Measurements from ENCODE around the gene THBD.
A peak's percentile ranks its signal among the peaks of the same experiment; 100 is the strongest.

Gene THBD

DNA sequence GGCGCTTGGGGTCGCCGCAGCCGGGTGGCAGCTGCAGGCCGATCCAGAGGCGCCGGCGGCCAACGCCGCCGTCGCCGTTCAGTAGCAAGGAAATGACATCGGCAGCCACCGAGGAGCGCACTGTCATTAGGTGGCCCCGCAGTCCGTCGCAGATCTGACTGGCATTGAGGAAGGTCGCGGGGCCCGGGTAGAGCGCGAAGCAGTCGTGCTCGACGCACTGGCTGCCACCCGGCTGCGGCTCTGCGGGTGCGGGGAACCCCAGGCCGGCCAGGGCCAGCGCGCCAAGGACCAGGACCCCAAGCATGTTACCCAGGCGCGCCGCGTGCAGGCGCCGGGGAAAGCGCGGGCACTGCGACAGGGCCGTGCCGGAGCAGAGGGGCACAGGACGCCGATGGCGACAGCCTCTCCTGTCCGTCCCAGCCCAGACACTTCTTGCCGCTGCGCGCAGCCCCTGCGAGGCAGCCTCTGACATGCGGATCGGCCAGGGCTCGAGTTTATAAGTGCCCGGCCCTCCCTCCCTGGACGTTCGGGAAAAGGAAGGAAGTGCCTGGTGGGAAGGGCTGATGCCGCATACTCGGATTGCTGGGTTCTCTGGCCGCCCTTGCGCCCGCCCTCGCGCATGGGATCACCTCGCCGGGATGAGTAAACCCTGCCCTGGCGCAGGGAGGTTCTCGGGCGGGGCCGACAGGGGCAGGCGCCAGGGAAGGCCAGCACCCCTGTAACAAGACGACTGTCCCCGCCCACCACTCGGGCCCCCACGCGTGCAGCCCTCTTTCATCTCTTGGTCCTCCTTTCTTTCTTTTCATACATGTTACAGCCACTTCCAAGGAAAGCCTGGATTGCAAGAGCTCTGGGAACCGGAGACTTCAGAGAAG, at the start of gene THBD:
Gene THBD, minus strand, starts transcription at position 472 of the 875 bp plus-strand sequence. Its CDS starts 168 bp downstream, at position 304.
- peaks cover 5% of the 10 kb centered on the region for H3K4me1 Mint-ChIP-seq
- no peak for DNase-seq (ENCODE audit: low spot score in 2 of 2)
- no peak within 1 kb of the TSS for H3K27ac Mint-ChIP-seq
- H3K9me3 Mint-ChIP-seq, result no peaks in the 10 kb centered on the region
- no peak within 1 kb of the TSS for H3K4me3 Mint-ChIP-seq
- H3K36me3 Mint-ChIP-seq, result peaks cover 6% of the 10 kb centered on the region
- ATAC-seq, result peak; percentile 11

DNA sequence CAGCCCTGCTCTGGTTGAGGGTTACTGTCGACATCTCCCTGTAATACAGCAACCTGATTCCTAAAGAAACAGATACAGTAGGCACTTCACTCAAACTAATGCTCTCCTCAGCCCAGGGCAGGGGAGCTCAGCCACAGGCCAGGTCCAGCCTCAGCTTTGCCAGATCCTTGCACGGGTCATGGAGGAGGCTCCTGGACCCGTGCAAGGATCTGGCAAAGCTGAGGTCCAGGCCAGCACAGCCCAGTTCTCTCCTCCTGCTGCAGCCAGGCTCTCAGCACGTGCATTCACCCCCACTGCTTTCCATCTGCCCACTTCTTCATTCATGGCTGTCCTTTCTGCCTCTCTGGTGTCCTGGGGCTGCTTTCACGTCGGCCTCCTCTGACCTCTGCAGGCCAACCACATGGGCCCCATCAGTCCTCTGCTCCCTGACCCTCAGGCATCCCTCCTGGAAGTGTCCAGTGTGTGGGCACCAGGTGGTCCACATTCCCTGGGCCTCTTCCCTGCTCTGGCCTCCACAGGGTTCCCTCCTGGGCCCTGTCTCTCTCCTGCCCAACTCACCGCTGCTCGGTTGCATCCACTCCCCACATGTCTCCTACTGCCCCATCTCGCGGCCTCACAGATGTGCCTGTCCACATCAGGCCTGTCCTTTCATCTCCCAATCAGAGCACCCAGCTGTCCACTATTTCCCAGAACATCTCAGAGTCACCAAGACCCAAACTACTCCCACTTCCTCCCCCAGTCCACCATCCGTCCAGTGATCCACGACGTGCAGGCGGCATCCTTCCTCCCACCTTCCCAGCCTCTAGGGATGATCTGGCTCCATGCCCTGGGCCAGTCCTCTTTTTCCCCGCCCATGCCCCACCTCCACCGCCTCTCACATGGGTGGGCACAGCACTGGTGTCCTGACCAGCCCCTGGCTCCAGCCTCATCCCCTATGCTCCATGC, 48.4 kb upstream of the THBD start:
- Mint-ChIP-seq H3K36me3 (no peaks in the 10 kb centered on the region), H3K4me3 (no peak overlapping the region), H3K4me1 (no peaks in the 10 kb centered on the region), H3K27ac (no peak overlapping the region), H3K9me3 (no peaks in the 10 kb centered on the region)
- ATAC-seq (no peak), DNase-seq (ENCODE audit: low spot score in 2 of 2) (no peak)

- H3K36me3 Mint-ChIP-seq, result no peaks in the 10 kb centered on the region
- H3K4me3 Mint-ChIP-seq, result no peak overlapping the region
- DNase-seq (ENCODE audit: low spot score in 2 of 2), result no peak
- no peaks in the 10 kb centered on the region for H3K9me3 Mint-ChIP-seq
- ATAC-seq, result no peak
- H3K27ac Mint-ChIP-seq, result no peak overlapping the region
- H3K4me1 Mint-ChIP-seq, result no peaks in the 10 kb centered on the region
Observed at GRCh38 chr20:23096986-23097520, 47.6 kb upstream of the THBD start.

- Mint-ChIP-seq H3K9me3 (no peaks in the 10 kb centered on the region), H3K36me3 (no peaks in the 10 kb centered on the region), H3K27ac (no peak overlapping the region), H3K4me1 (no peaks in the 10 kb centered on the region), H3K4me3 (no peak overlapping the region)
- DNase-seq (ENCODE audit: low spot score in 2 of 2) (no peak), ATAC-seq (no peak)
Observed at GRCh38 chr20:23096097-23096496, 46.6 kb upstream of the THBD start.

DNA sequence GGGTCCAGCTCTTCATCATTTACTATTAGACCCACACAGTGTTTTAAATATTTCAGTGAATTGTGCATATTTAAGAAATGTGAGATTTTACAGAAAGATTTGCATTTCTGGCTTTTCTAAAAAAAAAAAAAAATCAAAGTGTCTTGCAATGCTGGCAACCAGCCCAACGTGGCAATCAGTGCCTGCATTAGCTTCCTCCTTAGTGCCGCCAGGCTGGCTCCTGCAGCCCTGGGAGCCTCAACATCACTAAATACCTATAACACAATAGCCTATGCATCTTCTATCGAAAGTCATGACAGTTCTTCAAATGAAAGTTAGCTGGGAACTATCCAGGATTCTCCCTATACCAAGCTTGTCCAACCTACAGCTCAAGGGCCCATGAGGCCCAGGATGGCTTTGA, 46.0 kb upstream of the THBD start:
- H3K4me1 Mint-ChIP-seq, result no peaks in the 10 kb centered on the region
- ATAC-seq, result no peak
- no peaks in the 10 kb centered on the region for H3K36me3 Mint-ChIP-seq
- H3K4me3 Mint-ChIP-seq, result no peak overlapping the region
- no peaks in the 10 kb centered on the region for H3K9me3 Mint-ChIP-seq
- DNase-seq (ENCODE audit: low spot score in 2 of 2), result no peak
- H3K27ac Mint-ChIP-seq, result no peak overlapping the region

- no peaks in the 10 kb centered on the region for H3K9me3 Mint-ChIP-seq
- no peaks in the 10 kb centered on the region for H3K36me3 Mint-ChIP-seq
- ATAC-seq (no peak), DNase-seq (ENCODE audit: low spot score in 2 of 2) (no peak)
- H3K27ac Mint-ChIP-seq, result peak overlapping the region; percentile 72
- no peak overlapping the region for H3K4me3 Mint-ChIP-seq
- no peaks in the 10 kb centered on the region for H3K4me1 Mint-ChIP-seq
Observed at GRCh38 chr20:23094927-23095326, 45.5 kb upstream of the THBD start.

DNA sequence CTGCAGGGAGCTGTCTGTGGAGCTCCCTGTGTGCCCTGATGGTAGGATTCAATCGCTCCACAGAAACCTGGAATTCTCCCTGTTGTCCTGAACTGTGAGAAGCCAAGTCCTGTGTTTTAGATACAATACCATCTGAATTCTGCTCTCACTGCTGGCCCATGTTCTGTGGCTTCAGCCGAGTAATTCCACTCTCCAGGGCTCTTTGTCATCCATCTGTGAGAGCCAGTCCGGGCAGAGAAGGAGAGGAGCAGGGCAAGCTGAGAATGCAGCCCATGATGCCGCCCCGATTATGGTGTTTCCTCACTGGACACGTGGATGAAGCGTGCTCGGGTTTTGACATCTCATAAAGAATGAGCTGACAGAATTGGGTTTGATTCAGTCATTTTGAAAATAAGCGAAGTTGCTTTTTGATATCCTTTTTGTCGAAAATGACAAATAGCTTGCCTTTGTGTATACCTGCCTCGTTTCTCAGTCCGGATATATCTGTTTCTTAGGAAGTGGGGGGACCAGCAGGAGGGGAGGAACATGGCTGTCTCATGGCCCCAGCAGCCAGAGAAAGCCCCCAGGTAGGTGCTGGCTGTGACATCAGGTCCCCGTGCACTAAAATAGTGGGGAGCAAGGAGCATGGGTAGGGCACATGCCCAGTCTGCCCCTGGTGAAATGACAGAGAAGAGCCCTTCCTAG, 44.9 kb upstream of the THBD start:
- H3K4me1 Mint-ChIP-seq, result no peaks in the 10 kb centered on the region
- no peaks in the 10 kb centered on the region for H3K9me3 Mint-ChIP-seq
- peak overlapping the region; percentile 72 for H3K27ac Mint-ChIP-seq
- ATAC-seq (no peak), DNase-seq (ENCODE audit: low spot score in 2 of 2) (no peak)
- H3K4me3 Mint-ChIP-seq, result no peak overlapping the region
- H3K36me3 Mint-ChIP-seq, result no peaks in the 10 kb centered on the region

DNA sequence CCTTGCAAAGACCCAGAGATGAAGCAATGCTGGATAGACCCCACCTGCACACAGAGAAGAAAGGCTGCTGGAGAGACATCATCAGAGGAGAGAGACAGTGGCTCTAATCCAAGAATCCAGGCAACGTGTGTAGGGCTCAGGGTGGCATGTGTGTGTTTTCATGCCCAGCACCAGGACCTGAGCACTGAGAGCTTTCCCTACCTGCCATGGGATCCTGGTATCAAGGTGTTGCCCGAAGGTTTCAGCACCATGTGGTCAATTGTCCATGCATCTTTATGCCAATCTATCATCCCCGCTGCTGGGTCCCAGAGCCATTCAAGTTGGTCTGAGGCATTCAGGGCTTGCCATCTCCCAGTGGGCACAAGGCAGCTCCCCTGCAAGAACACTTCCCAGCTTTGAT, 44.1 kb upstream of the THBD start:
- no peak for DNase-seq (ENCODE audit: low spot score in 2 of 2)
- no peak overlapping the region for H3K27ac Mint-ChIP-seq
- ATAC-seq, result peak; percentile 24
- H3K4me1 Mint-ChIP-seq, result no peaks in the 10 kb centered on the region
- no peaks in the 10 kb centered on the region for H3K36me3 Mint-ChIP-seq
- H3K4me3 Mint-ChIP-seq, result no peak overlapping the region
- no peaks in the 10 kb centered on the region for H3K9me3 Mint-ChIP-seq

- no peaks in the 10 kb centered on the region for H3K9me3 Mint-ChIP-seq
- ATAC-seq (peak; percentile 42), DNase-seq (ENCODE audit: low spot score in 2 of 2) (no peak)
- no peaks in the 10 kb centered on the region for H3K36me3 Mint-ChIP-seq
- H3K4me3 Mint-ChIP-seq, result no peak overlapping the region
- no peaks in the 10 kb centered on the region for H3K4me1 Mint-ChIP-seq
- no peak overlapping the region for H3K27ac Mint-ChIP-seq
Observed at GRCh38 chr20:23092861-23093495, 43.5 kb upstream of the THBD start.

- ATAC-seq, result no peak
- Mint-ChIP-seq H3K9me3 (no peaks in the 10 kb centered on the region), H3K4me3 (no peak overlapping the region), H3K4me1 (peaks cover 4% of the 10 kb centered on the region), H3K36me3 (no peaks in the 10 kb centered on the region), H3K27ac (no peak overlapping the region)
- DNase-seq (ENCODE audit: low spot score in 2 of 2), result no peak
Observed at GRCh38 chr20:23092384-23092756, 42.9 kb upstream of the THBD start.

- no peak overlapping the region for H3K27ac Mint-ChIP-seq
- DNase-seq (ENCODE audit: low spot score in 2 of 2) (no peak), ATAC-seq (no peak)
- H3K4me1 Mint-ChIP-seq, result peaks cover 6% of the 10 kb centered on the region
- no peaks in the 10 kb centered on the region for H3K36me3 Mint-ChIP-seq
- H3K9me3 Mint-ChIP-seq, result no peaks in the 10 kb centered on the region
- no peak overlapping the region for H3K4me3 Mint-ChIP-seq
Observed at GRCh38 chr20:23091721-23092383, 42.4 kb upstream of the THBD start.

DNA sequence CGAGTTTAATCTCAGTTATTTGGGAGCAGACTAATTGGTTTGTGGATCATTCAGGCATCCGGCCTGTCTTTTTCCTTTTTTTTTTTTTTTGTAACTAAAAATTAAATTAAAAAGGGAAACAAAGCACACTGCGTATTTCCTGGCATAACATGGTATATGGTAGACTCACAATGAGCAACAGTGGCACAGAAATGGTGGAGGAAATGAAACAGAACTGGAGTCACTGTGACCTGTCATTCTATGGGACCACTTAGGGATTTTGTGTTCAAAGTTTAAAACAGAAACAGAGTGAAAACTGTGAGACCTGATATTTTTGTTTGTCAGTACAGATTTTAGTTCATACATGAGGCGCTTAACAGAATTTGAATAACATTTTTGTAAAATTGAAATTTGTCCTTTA, 41.4 kb upstream of the THBD start:
- Mint-ChIP-seq H3K4me3 (no peak overlapping the region), H3K27ac (no peak overlapping the region), H3K9me3 (no peaks in the 10 kb centered on the region), H3K4me1 (peaks cover 11% of the 10 kb centered on the region), H3K36me3 (no peaks in the 10 kb centered on the region)
- ATAC-seq (no peak), DNase-seq (ENCODE audit: low spot score in 2 of 2) (no peak)

GRCh38 chr20:23090147-23090546, 40.7 kb upstream of the THBD start:
- no peaks in the 10 kb centered on the region for H3K36me3 Mint-ChIP-seq

DNA sequence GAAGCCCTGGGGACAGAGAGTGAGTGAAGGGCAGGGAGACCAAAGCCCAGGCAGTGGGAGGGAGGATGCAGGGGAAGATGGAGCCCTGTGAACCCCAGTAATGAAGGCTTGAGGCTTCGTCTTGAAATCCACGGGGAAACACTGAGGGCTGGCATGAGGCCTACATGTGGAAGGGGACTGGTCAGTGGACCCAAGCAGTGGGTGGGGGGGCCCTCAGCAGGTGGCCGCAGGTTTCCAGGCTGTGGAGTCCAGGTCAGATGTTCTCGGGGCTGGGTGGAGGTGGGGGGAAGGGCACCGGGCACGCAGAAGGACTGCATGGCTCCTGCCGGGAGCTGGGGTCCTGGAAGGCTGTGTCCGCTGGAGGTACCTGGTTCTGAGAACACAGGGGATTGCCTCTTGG, 39.4 kb upstream of the THBD start:
- DNase-seq (ENCODE audit: low spot score in 2 of 2), result no peak
- peaks cover 15% of the 10 kb centered on the region for H3K4me1 Mint-ChIP-seq
- no peak for ATAC-seq
- no peaks in the 10 kb centered on the region for H3K36me3 Mint-ChIP-seq
- no peak overlapping the region for H3K27ac Mint-ChIP-seq
- H3K4me3 Mint-ChIP-seq, result no peak overlapping the region
- no peaks in the 10 kb centered on the region for H3K9me3 Mint-ChIP-seq

More at GRCh38 chr20:23090147-23090546, 40.7 kb upstream of the THBD start:
- Mint-ChIP-seq H3K4me3 (no peak overlapping the region), H3K9me3 (no peaks in the 10 kb centered on the region), H3K27ac (no peak overlapping the region), H3K4me1 (peaks cover 11% of the 10 kb centered on the region)
- ATAC-seq (no peak), DNase-seq (ENCODE audit: low spot score in 2 of 2) (no peak)
